Neural cell (in vitro differentiated cells): Measurements from ENCODE around the gene STYXL2. TPM values are rescaled to one million over a fixed set of nuclear protein-coding genes. Genes with fewer than 3 reads are reported as not detected.

Experiments
- H2AFZ ChIP-seq: fragments of 200-600, 300-800 bp; sonication (generic), shearing (Covaris generic); 2 replicates; pipeline ENCODE4 v1.6.0; 2014; ENCODE audit warnings: low read depth, mild to moderate bottlenecking, antibody characterized with exemption, low read length, moderate library complexity
- H3F3A ChIP-seq: fragments of 200-600 bp; shearing (Covaris generic); 2 replicates; pipeline ENCODE4 v1.6.1; 2016; ENCODE audit warnings: mild to moderate bottlenecking, moderate library complexity, mixed read lengths, antibody characterized with exemption, low read length; ENCODE audit not compliant: insufficient read depth, poor library complexity, severe bottlenecking
- H3K27ac ChIP-seq: fragments of 200-600, 300-800 bp; sonication (generic), shearing (Covaris generic); 2 replicates; pipeline ENCODE4 v1.5.1; 2014; ENCODE audit warnings: mild to moderate bottlenecking, low read length, moderate library complexity
- H3K27me3 ChIP-seq: fragments of 300-800, 200-600 bp; sonication (generic), shearing (Covaris generic); 2 replicates; pipeline ENCODE4 v1.6.0; 2014; ENCODE audit warnings: mild to moderate bottlenecking, low read depth, low read length, moderate library complexity; ENCODE audit not compliant: insufficient read depth
- H3K36me3 ChIP-seq: fragments of 300-800, 200-600 bp; sonication (generic), shearing (Covaris generic); 2 replicates; pipeline ENCODE4 v1.5.1; 2014; ENCODE audit warnings: mild to moderate bottlenecking, antibody characterized with exemption, low read length, moderate library complexity; ENCODE audit not compliant: insufficient read depth
- H3K4me2 ChIP-seq: fragments of 300-800, 200-600 bp; sonication (generic), shearing (Covaris generic); 2 replicates; pipeline ENCODE4 v1.6.0; 2014; ENCODE audit warnings: mild to moderate bottlenecking, low read length
- H3K4me3 ChIP-seq: fragments of 300-800, 200-600 bp; sonication (generic), shearing (Covaris generic); 2 replicates; pipeline ENCODE4 v1.5.1; 2014; ENCODE audit warnings: mild to moderate bottlenecking, low read length, moderate library complexity
- H3K79me2 ChIP-seq: fragments of 200-600 bp; shearing (Covaris generic); replicated peaks from 2 replicates; pipeline ENCODE4 v1.6.0; 2014; ENCODE audit warnings: mild to moderate bottlenecking, low read length, moderate library complexity; ENCODE audit not compliant: insufficient read depth
- H3K9ac ChIP-seq: fragments of 300-800, 200-600 bp; sonication (generic), shearing (Covaris generic); 2 replicates; pipeline ENCODE4 v1.6.1; 2016; ENCODE audit warnings: mild to moderate bottlenecking, low read length, mixed read lengths
- H3K9me2 ChIP-seq: fragments of 200-600 bp; shearing (Covaris generic); 2 replicates; pipeline ENCODE4 v1.6.1; 2016; ENCODE audit warnings: mild to moderate bottlenecking, low read length, mixed read lengths; ENCODE audit not compliant: insufficient read depth
- H3K9me3 ChIP-seq: fragments of 200-600, 300-800 bp; sonication (generic), shearing (Covaris generic); 2 replicates; pipeline ENCODE4 v1.6.1; 2016; ENCODE audit warnings: mild to moderate bottlenecking, mixed run types, low read length, moderate library complexity, mixed read lengths
- H4K20me1 ChIP-seq: fragments of 200-600 bp; shearing (Covaris generic); 2 replicates; pipeline ENCODE4 v1.6.1; 2016; ENCODE audit warnings: mild to moderate bottlenecking, mixed run types; ENCODE audit not compliant: insufficient read depth
- EP300 ChIP-seq: fragments of 450-650 bp; conservative IDR thresholded peaks from 2 replicates; pipeline ENCODE4 v1.6.1; 2014; ENCODE audit warnings: antibody characterized with exemption, mild to moderate bottlenecking, moderate library complexity; ENCODE audit not compliant: poor library complexity, severe bottlenecking
- EZH2 ChIP-seq: fragments of 200-600, 300-800 bp; shearing (Covaris generic), sonication (generic); IDR thresholded peaks from 2 replicates; pipeline ENCODE4 v1.6.1; 2014; ENCODE audit warnings: antibody characterized with exemption, low read length, borderline replicate concordance, mild to moderate bottlenecking; ENCODE audit not compliant: insufficient read depth, poor library complexity, severe bottlenecking
- MXI1 ChIP-seq: fragments of 450-650 bp; conservative IDR thresholded peaks from 2 replicates; pipeline ENCODE4 v1.6.1; 2014; ENCODE audit warnings: antibody characterized with exemption, mild to moderate bottlenecking; ENCODE audit not compliant: poor library complexity, severe bottlenecking
- POLR2AphosphoS5 ChIP-seq: IDR thresholded peaks from 2 replicates; pipeline ENCODE4 v1.6.1; 2012
- RAD21 ChIP-seq: fragments of 450-650 bp; conservative IDR thresholded peaks from 2 replicates; pipeline ENCODE4 v1.6.1; 2014; ENCODE audit warnings: antibody characterized with exemption, mild to moderate bottlenecking, moderate library complexity
- SMC3 ChIP-seq: fragments of 450-650 bp; conservative IDR thresholded peaks from 2 replicates; pipeline ENCODE4 v1.6.1; 2014; ENCODE audit warnings: antibody characterized with exemption, mild to moderate bottlenecking, moderate library complexity; ENCODE audit not compliant: poor library complexity
- TAF1 ChIP-seq: IDR thresholded peaks from 2 replicates; pipeline ENCODE4 v1.6.1; 2012; ENCODE audit warnings: low read depth
- polyA plus RNA-seq: library from polyadenylated mRNA; depleted of rRNA; stranded (reverse); fragments of >200 nt; gene quantifications from 2 replicates; pipeline ENCODE4 v1.2.3, GENCODE V29; 2014
- TF ChIP-seq, protein P1 (sequence below): fragments of 450-650 bp; IDR thresholded peaks from 2 replicates; pipeline ENCODE4 v1.5.1; 2014; ENCODE audit warnings: antibody characterized with exemption, mild to moderate bottlenecking, moderate library complexity; ENCODE audit not compliant: poor library complexity, severe bottlenecking
- TF ChIP-seq, protein P2 (sequence below): IDR thresholded peaks from 2 replicates; pipeline ENCODE4 v1.6.1; 2012; ENCODE audit warnings: borderline replicate concordance

The STYXL2 gene
- polyA plus RNA-seq, 1 donor from 2014 or later = not detected

DNA sequence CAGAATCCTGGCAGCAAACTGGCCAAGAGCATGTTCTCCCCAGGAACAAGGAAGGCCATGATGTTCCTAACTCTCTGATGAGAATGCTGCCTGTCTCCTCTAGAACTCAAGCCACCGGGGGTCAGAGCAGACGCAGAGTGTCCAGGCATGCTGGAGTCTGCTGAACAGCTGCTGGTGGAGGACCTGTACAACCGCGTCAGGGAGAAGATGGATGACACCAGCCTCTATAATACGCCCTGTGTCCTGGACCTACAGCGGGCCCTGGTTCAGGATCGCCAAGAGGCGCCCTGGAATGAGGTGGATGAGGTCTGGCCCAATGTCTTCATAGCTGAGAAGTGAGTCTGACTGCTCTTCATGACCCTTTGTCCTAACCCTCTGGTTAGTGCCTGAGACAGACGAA is 23.4 kb downstream of the STYXL2 start:
- no peaks in the 10 kb centered on the region for H3K79me2 ChIP-seq
- no peaks in the 10 kb centered on the region for H3K9me3 ChIP-seq
- peaks cover 13% of the 10 kb centered on the region for H3K27me3 ChIP-seq
- H3K4me3 ChIP-seq = no peak overlapping the region
- no peak overlapping the region for H3K27ac ChIP-seq
- TF ChIP-seq, protein P1, sequence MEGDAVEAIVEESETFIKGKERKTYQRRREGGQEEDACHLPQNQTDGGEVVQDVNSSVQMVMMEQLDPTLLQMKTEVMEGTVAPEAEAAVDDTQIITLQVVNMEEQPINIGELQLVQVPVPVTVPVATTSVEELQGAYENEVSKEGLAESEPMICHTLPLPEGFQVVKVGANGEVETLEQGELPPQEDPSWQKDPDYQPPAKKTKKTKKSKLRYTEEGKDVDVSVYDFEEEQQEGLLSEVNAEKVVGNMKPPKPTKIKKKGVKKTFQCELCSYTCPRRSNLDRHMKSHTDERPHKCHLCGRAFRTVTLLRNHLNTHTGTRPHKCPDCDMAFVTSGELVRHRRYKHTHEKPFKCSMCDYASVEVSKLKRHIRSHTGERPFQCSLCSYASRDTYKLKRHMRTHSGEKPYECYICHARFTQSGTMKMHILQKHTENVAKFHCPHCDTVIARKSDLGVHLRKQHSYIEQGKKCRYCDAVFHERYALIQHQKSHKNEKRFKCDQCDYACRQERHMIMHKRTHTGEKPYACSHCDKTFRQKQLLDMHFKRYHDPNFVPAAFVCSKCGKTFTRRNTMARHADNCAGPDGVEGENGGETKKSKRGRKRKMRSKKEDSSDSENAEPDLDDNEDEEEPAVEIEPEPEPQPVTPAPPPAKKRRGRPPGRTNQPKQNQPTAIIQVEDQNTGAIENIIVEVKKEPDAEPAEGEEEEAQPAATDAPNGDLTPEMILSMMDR = no peak
- TF ChIP-seq, protein P2, sequence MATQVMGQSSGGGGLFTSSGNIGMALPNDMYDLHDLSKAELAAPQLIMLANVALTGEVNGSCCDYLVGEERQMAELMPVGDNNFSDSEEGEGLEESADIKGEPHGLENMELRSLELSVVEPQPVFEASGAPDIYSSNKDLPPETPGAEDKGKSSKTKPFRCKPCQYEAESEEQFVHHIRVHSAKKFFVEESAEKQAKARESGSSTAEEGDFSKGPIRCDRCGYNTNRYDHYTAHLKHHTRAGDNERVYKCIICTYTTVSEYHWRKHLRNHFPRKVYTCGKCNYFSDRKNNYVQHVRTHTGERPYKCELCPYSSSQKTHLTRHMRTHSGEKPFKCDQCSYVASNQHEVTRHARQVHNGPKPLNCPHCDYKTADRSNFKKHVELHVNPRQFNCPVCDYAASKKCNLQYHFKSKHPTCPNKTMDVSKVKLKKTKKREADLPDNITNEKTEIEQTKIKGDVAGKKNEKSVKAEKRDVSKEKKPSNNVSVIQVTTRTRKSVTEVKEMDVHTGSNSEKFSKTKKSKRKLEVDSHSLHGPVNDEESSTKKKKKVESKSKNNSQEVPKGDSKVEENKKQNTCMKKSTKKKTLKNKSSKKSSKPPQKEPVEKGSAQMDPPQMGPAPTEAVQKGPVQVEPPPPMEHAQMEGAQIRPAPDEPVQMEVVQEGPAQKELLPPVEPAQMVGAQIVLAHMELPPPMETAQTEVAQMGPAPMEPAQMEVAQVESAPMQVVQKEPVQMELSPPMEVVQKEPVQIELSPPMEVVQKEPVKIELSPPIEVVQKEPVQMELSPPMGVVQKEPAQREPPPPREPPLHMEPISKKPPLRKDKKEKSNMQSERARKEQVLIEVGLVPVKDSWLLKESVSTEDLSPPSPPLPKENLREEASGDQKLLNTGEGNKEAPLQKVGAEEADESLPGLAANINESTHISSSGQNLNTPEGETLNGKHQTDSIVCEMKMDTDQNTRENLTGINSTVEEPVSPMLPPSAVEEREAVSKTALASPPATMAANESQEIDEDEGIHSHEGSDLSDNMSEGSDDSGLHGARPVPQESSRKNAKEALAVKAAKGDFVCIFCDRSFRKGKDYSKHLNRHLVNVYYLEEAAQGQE = no peak
- no peak for TF ChIP-seq POLR2AphosphoS5
- TF ChIP-seq EZH2 = no peak
- no peak for TF ChIP-seq MXI1
- no peak for TF ChIP-seq RAD21
- no peak for TF ChIP-seq EP300
- TF ChIP-seq SMC3 = no peak
- TF ChIP-seq TAF1 = no peak
- H3F3A ChIP-seq = no peaks in the 10 kb centered on the region
- H4K20me1 ChIP-seq = no peaks in the 10 kb centered on the region
- H3K36me3 ChIP-seq = no peaks in the 10 kb centered on the region
- no peaks in the 10 kb centered on the region for H3K9me2 ChIP-seq
- no peak overlapping the region for H3K9ac ChIP-seq
- H3K4me2 ChIP-seq = no peak overlapping the region
- no peak overlapping the region for H2AFZ ChIP-seq

DNA sequence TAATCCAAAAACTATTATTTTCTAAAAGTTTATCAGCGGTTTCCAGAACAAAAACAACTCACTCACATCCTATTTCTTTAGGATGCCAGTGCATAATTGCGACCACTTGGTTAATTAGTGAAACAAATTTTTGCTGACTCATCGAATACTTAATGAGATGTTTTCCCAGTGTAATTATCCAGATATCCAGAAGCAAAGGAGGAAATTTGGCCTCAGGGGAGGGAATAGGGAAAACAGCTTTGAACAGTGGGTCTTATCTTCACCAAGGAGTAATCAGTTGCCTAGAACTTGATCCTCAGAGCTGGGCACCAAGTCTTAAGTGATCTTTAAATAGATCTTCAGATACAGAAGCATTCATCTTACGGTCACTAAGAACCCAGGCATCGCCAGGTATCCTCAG is 24.3 kb downstream of the STYXL2 start:
- H2AFZ ChIP-seq = no peak overlapping the region
- no peak overlapping the region for H3K4me2 ChIP-seq

More for the DNA sequence above, 24.3 kb downstream of the STYXL2 start:
- Histone ChIP-seq H3K9me2 (no peaks in the 10 kb centered on the region), H4K20me1 (no peaks in the 10 kb centered on the region), H3K4me3 (no peak overlapping the region), H3K9ac (no peak overlapping the region), H3K36me3 (no peaks in the 10 kb centered on the region), H3F3A (no peaks in the 10 kb centered on the region), H3K9me3 (no peaks in the 10 kb centered on the region), H3K27me3 (peaks cover 21% of the 10 kb centered on the region), H3K27ac (no peak overlapping the region), H3K79me2 (no peaks in the 10 kb centered on the region)
- TF ChIP-seq RAD21 (no peak), POLR2AphosphoS5 (no peak), EZH2 (no peak), MXI1 (no peak), SMC3 (no peak), TAF1 (no peak), EP300 (no peak)
- TF ChIP-seq, protein P2 = no peak
- TF ChIP-seq, protein P1 = no peak
